H9 (cell line): ENCODE data around the gene DIAPH2. TPM values are rescaled to one million over a fixed set of nuclear protein-coding genes. Genes with fewer than 3 reads are reported as not detected.

ENCODE experiments used
- DNase-seq: peaks from one replicate; pipeline ENCODE4 v3.0.0-alpha.2; 2017
- H2AFZ ChIP-seq: one replicate; pipeline ENCODE4 v1.6.1; 2013; ENCODE audit warnings: mild to moderate bottlenecking, low read length, control low read depth, moderate library complexity
- H2AK5ac ChIP-seq: 2 replicates; pipeline ENCODE4 v1.6.1; 2013; ENCODE audit warnings: low read length, control low read depth, mixed read lengths; ENCODE audit not compliant: insufficient read length
- H2BK120ac ChIP-seq: one replicate; pipeline ENCODE4 v1.6.1; 2013; ENCODE audit warnings: low read depth, mild to moderate bottlenecking, low read length, control low read depth, inconsistent platforms; ENCODE audit not compliant: poor library complexity, severe bottlenecking
- H2BK12ac ChIP-seq: 2 replicates; pipeline ENCODE4 v1.6.1; 2013; ENCODE audit warnings: low read length, control low read depth, mixed read lengths, low read depth; ENCODE audit not compliant: insufficient read length
- H2BK15ac ChIP-seq: 2 replicates; pipeline ENCODE4 v1.6.1; 2013; ENCODE audit warnings: low read depth, low read length, control low read depth
- H2BK20ac ChIP-seq: one replicate; pipeline ENCODE4 v1.6.1; 2013; ENCODE audit warnings: low read depth, mild to moderate bottlenecking, low read length, control low read depth, inconsistent platforms; ENCODE audit not compliant: poor library complexity, severe bottlenecking
- H2BK5ac ChIP-seq: 2 replicates; pipeline ENCODE4 v1.6.1; 2013; ENCODE audit warnings: low read length, control low read depth, mixed read lengths; ENCODE audit not compliant: insufficient read length
- H3K14ac ChIP-seq: 2 replicates; pipeline ENCODE4 v1.6.1; 2013; ENCODE audit warnings: low read length, control low read depth; ENCODE audit not compliant: insufficient read depth
- H3K18ac ChIP-seq: 2 replicates; pipeline ENCODE4 v1.6.1; 2013; ENCODE audit warnings: low read depth, mild to moderate bottlenecking, mixed read lengths, low read length, control low read depth; ENCODE audit not compliant: insufficient read length
- H3K23ac ChIP-seq: 2 replicates; pipeline ENCODE4 v1.6.1; 2013; ENCODE audit warnings: low read length, control low read depth, mixed read lengths, low read depth; ENCODE audit not compliant: insufficient read length
- H3K23me2 ChIP-seq: 2 replicates; pipeline ENCODE4 v1.6.1; 2013; ENCODE audit warnings: low read depth, mild to moderate bottlenecking, mixed read lengths, low read length, control low read depth; ENCODE audit not compliant: insufficient read length, poor library complexity, severe bottlenecking
- H3K27ac ChIP-seq: 2 replicates; pipeline ENCODE4 v1.5.1; 2013; ENCODE audit warnings: low read length, control low read depth, mixed read lengths, low read depth; ENCODE audit not compliant: insufficient read length
- H3K27me3 ChIP-seq: 2 replicates; pipeline ENCODE4 v1.6.1; 2013; ENCODE audit warnings: low read length, control low read depth, inconsistent platforms; ENCODE audit not compliant: insufficient read depth
- H3K4ac ChIP-seq: 2 replicates; pipeline ENCODE4 v1.6.1; 2013; ENCODE audit warnings: low read depth, mild to moderate bottlenecking, control low read depth, inconsistent platforms, low read length, moderate library complexity
- H3K4me1 ChIP-seq: 2 replicates; pipeline ENCODE4 v1.6.1; 2013; ENCODE audit warnings: low read length, control low read depth, inconsistent platforms; ENCODE audit not compliant: insufficient read depth
- H3K4me2 ChIP-seq: 2 replicates; pipeline ENCODE4 v1.6.1; 2013; ENCODE audit warnings: low read length, control low read depth, mixed read lengths; ENCODE audit not compliant: insufficient read length, insufficient read depth
- H3K56ac ChIP-seq: 2 replicates; pipeline ENCODE4 v1.6.1; 2013; ENCODE audit warnings: low read depth, mild to moderate bottlenecking, mixed read lengths, low read length, control low read depth; ENCODE audit not compliant: insufficient read length
- H3K79me1 ChIP-seq: 2 replicates; pipeline ENCODE4 v1.6.1; 2013; ENCODE audit warnings: low read depth, mild to moderate bottlenecking, moderate library complexity, low read length, control low read depth, inconsistent platforms; ENCODE audit not compliant: insufficient read depth, poor library complexity, severe bottlenecking
- H3K79me2 ChIP-seq: 2 replicates; pipeline ENCODE4 v1.6.1; 2013; ENCODE audit warnings: low read length, control low read depth, inconsistent platforms; ENCODE audit not compliant: insufficient read depth
- H3K9ac ChIP-seq: 2 replicates; pipeline ENCODE4 v1.6.1; 2013; ENCODE audit warnings: low read length, control low read depth, mixed read lengths; ENCODE audit not compliant: insufficient read length; ENCODE audit errors: extremely low read depth
- H3K9me3 ChIP-seq: one replicate; pipeline ENCODE4 v1.6.1; 2013; ENCODE audit warnings: low read depth, low read length, inconsistent platforms; ENCODE audit not compliant: control insufficient read depth
- H3T11ph ChIP-seq: one replicate; pipeline ENCODE4 v1.6.1; 2013; ENCODE audit warnings: mild to moderate bottlenecking, low read length, control low read depth, inconsistent platforms
- H4K20me1 ChIP-seq: one replicate; pipeline ENCODE4 v1.6.1; 2013; ENCODE audit not compliant: control insufficient read depth, insufficient read length, insufficient read depth
- H4K5ac ChIP-seq: 2 replicates; pipeline ENCODE4 v1.6.1; 2013; ENCODE audit warnings: low read depth, mild to moderate bottlenecking, mixed read lengths, low read length, control low read depth; ENCODE audit not compliant: insufficient read length
- H4K8ac ChIP-seq: replicated peaks from 2 replicates; pipeline ENCODE4 v1.6.1; 2013; ENCODE audit warnings: low read length, control low read depth, mixed read lengths, low read depth; ENCODE audit not compliant: insufficient read length
- H4K91ac ChIP-seq: 2 replicates; pipeline ENCODE4 v1.6.1; 2013; ENCODE audit warnings: low read depth, mild to moderate bottlenecking, moderate library complexity, mixed read lengths, low read length, control low read depth; ENCODE audit not compliant: insufficient read length
- H3K27ac Mint-ChIP-seq, 3 experiments: 2 replicates in 2 of 3; 3 replicates in 1 of 3; pipeline ENCODE4 v1.8.0; 2020 to 2021; ENCODE audit warnings: mixed read lengths in 3 of 3, mild to moderate bottlenecking in 1 of 3, moderate library complexity in 1 of 3
- H3K27me3 Mint-ChIP-seq: 2 replicates; pipeline ENCODE4 v1.8.0; 2021; ENCODE audit warnings: low read depth, mild to moderate bottlenecking, moderate library complexity, mixed read lengths
- H3K36me3 Mint-ChIP-seq, 3 experiments: 2 replicates in 2 of 3; 3 replicates in 1 of 3; pipeline ENCODE4 v1.8.0; 2020 to 2021; ENCODE audit warnings: low read depth in 3 of 3, mixed read lengths in 3 of 3; ENCODE audit not compliant: insufficient read depth in 1 of 3
- H3K4me1 Mint-ChIP-seq, 2 experiments: 2 replicates each; pipeline ENCODE4 v1.8.0; 2020; ENCODE audit warnings: mixed read lengths in 2 of 2
- H3K4me3 Mint-ChIP-seq, 2 experiments: 2 replicates in 1 of 2; 3 replicates in 1 of 2; pipeline ENCODE4 v1.8.0; 2020 to 2021; ENCODE audit warnings: mild to moderate bottlenecking in 2 of 2, mixed read lengths in 2 of 2, moderate library complexity in 1 of 2
- H3K9me3 Mint-ChIP-seq, 2 experiments: 2 replicates in 1 of 2; 3 replicates in 1 of 2; pipeline ENCODE4 v1.8.0; 2020; ENCODE audit warnings: mild to moderate bottlenecking in 2 of 2, mixed read lengths in 2 of 2, moderate library complexity in 1 of 2
- WGBS: extraction: QIAGEN DNeasy Blood & Tissue Kit; methylation state at CpG from one replicate; pipeline ENCODE4 v1.1.7; 2013; ENCODE audit warnings: missing lambda C conversion rate, low lambda C conversion rate, mixed read lengths; ENCODE audit not compliant: insufficient read length; ENCODE audit errors: extremely low coverage; 5-methylcytosine and 5-hydroxymethylcytosine counted together
- total RNA-seq: library from RNA; stranded (reverse); gene quantifications from 2 replicates; pipeline ENCODE4 v1.2.1, GENCODE V29; 2021
- TF ChIP-seq, protein P1 (sequence below): fragments of 200-600 bp; sonication (generic); conservative IDR thresholded peaks from 3 replicates; pipeline ENCODE4 v1.8.0; 2021; ENCODE audit warnings: antibody characterized with exemption, mild to moderate bottlenecking

DIAPH2 gene
- total RNA-seq, 1 experiment from 2014 or later, result 45.4 TPM

DNA sequence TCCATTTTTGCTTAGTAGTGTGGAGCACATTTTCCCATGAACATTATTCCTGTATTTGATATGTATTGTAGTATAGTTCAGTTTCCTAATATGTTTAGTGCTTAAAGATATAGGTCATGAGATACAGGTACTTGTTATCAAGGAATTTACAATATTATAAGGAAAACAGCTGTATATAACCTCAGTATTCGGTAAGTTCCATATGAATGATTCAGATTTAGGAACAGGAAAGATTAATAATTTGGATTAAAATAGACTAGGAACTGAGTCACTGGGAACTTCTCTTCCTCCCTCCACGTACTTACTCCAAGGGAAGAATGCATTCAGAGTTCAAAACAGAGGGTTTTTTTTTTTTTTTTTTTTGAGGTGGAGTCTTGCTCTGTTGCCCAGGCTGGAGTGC, 20.0 kb downstream of the DIAPH2 start:
- Histone ChIP-seq H4K5ac (no peak overlapping the region), H2BK15ac (no peak overlapping the region), H3T11ph (no peak overlapping the region), H2BK120ac (no peak overlapping the region), H4K91ac (no peak overlapping the region), H3K9ac (no peak overlapping the region), H2BK20ac (no peak overlapping the region), H2BK5ac (no peak overlapping the region), H3K79me2 (no peaks in the 10 kb centered on the region), H4K8ac (no peak overlapping the region), H3K27ac (no peak overlapping the region), H3K56ac (no peak overlapping the region), H3K9me3 (no peaks in the 10 kb centered on the region), H3K27me3 (no peaks in the 10 kb centered on the region), H3K4ac (no peak overlapping the region), H3K23ac (no peak overlapping the region), H2AK5ac (no peak overlapping the region), H3K79me1 (no peaks in the 10 kb centered on the region), H4K20me1 (no peaks in the 10 kb centered on the region), H3K4me1 (no peaks in the 10 kb centered on the region), H2BK12ac (no peak overlapping the region), H3K4me2 (no peak overlapping the region), H3K23me2 (no peaks in the 10 kb centered on the region), H3K14ac (no peak overlapping the region), H2AFZ (no peak overlapping the region), H3K18ac (no peak overlapping the region)
- Mint-ChIP-seq H3K4me3 (no peak overlapping the region), H3K27me3 (no peaks in the 10 kb centered on the region), H3K9me3 (no peaks in the 10 kb centered on the region), H3K36me3 (no peaks in the 10 kb centered on the region; a peak in 1 of 7 replicates), H3K4me1 (peaks cover 40 to 52% of the 10 kb centered on the region in 2 experiments), H3K27ac (no peak overlapping the region)
- TF ChIP-seq, protein P1, sequence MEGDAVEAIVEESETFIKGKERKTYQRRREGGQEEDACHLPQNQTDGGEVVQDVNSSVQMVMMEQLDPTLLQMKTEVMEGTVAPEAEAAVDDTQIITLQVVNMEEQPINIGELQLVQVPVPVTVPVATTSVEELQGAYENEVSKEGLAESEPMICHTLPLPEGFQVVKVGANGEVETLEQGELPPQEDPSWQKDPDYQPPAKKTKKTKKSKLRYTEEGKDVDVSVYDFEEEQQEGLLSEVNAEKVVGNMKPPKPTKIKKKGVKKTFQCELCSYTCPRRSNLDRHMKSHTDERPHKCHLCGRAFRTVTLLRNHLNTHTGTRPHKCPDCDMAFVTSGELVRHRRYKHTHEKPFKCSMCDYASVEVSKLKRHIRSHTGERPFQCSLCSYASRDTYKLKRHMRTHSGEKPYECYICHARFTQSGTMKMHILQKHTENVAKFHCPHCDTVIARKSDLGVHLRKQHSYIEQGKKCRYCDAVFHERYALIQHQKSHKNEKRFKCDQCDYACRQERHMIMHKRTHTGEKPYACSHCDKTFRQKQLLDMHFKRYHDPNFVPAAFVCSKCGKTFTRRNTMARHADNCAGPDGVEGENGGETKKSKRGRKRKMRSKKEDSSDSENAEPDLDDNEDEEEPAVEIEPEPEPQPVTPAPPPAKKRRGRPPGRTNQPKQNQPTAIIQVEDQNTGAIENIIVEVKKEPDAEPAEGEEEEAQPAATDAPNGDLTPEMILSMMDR, result no peak
- no CpG with 5 or more reads among the region's 2 CpGs for WGBS
- no peak for DNase-seq
